Urinary bladder (tissue), 2 donors: Measurements from ENCODE around the gene FBXW7. TPM values are rescaled to one million over a fixed set of nuclear protein-coding genes. Genes with fewer than 3 reads are reported as not detected.

Experiments used
- polyA plus RNA-seq: library from polyadenylated mRNA; stranded (reverse); fragments of 200-250 nt; gene quantifications from one replicate; pipeline ENCODE4 v1.2.3, GENCODE V29; 2013
- small RNA-seq: library from RNA; depleted of rRNA; stranded (forward); fragments of <200 nt; gene quantifications from one replicate; pipeline ENCODE3, GENCODE V24; 2014
- total RNA-seq: library from RNA; depleted of rRNA; stranded (reverse); fragments of >200 nt; gene quantifications from one replicate; pipeline ENCODE4 v1.2.3, GENCODE V29; 2014
- donor health status: healthy.

The FBXW7 gene
- total and polyA plus RNA-seq, 2 donors = 7.9 to 101 TPM

Small RNAs within 50 kb of the gene (small RNA-seq; reads per million reads assigned to genes)
- not detected for gene MIR3140

Other genes with a start within 250 kb of the FBXW7 start
- 17.2 TPM for gene TMEM154, start 143.9 kb upstream of the FBXW7 start, total RNA-seq
- 2.0 TPM for gene TMEM154, start 143.9 kb upstream of the FBXW7 start, polyA plus RNA-seq
- 2.9 TPM for gene TIGD4, start 243.6 kb upstream of the FBXW7 start, total RNA-seq
- 0.20 TPM for gene TIGD4, start 243.6 kb upstream of the FBXW7 start, polyA plus RNA-seq
- gene ARFIP1, start 243.9 kb upstream of the FBXW7 start, total RNA-seq = 64.6 TPM
- gene ARFIP1, start 243.9 kb upstream of the FBXW7 start, polyA plus RNA-seq = 23.4 TPM